Colonic mucosa (tissue), 4 donors: ENCODE measurements around the gene AQP12A. TPM values are rescaled to one million over a fixed set of nuclear protein-coding genes. Genes with fewer than 3 reads are reported as not detected.
A peak's percentile ranks its signal among the peaks of the same experiment; 100 is the strongest.
"Not testable (repeated sequence)": the region's sequence is repeated elsewhere in the genome, so short reads cannot be mapped to it uniquely, and the experiment has no call there.

ENCODE experiments used
- DNase-seq: peaks from one replicate; pipeline ENCODE4 v3.0.0-alpha.2; 2020
- H3K27ac ChIP-seq: fragments of 200-600 bp; one replicate; pipeline ENCODE4 v1.8.0; 2021
- H3K27me3 ChIP-seq: fragments of 200-600 bp; one replicate; pipeline ENCODE4 v1.8.0; 2021
- H3K36me3 ChIP-seq: fragments of 200-600 bp; one replicate; pipeline ENCODE4 v1.8.0; 2021
- H3K4me1 ChIP-seq: fragments of 200-600 bp; one replicate; pipeline ENCODE4 v1.8.0; 2021; ENCODE audit warnings: mild to moderate bottlenecking
- H3K4me3 ChIP-seq: fragments of 200-600 bp; one replicate; pipeline ENCODE4 v1.8.0; 2021
- H3K9ac ChIP-seq, 2 donors: one replicate each; pipeline ENCODE4 v1.7.0; 2013; ENCODE audit warnings: control low read depth in 2 of 2, low read depth in 2 of 2, low read length in 2 of 2
- H3K9me3 ChIP-seq: fragments of 200-600 bp; one replicate; pipeline ENCODE4 v1.8.0; 2021
- intact Hi-C: fragments of 100-400 bp; cut with DNase I; formaldehyde crosslinking; loops from one replicate; pipeline ENCODE4 v1.14.1; 2022
- total RNA-seq, 2 donors: library from RNA; stranded (reverse); fragmentation: NEBNext Ultra II Directional in 1 of 2; extraction: Animal tissue kit (Norgen Biotek cat#: 25700) in 1 of 2; gene quantifications; one replicate each; pipeline ENCODE4 v1.2.1, GENCODE V29; 2021
- TF ChIP-seq, protein P1 (sequence below): fragments of 200-600 bp; IDR thresholded peaks from one replicate; pipeline ENCODE4 v1.8.0; 2022; ENCODE audit warnings: antibody characterized with exemption, mild to moderate bottlenecking
- donor health status: healthy.
- donor health status: DM: no; HTN: no; CAD: no.
- donor health status: DM: no; HTN: no; CAD: no.

The AQP12A gene
- total RNA-seq, 2 donors from 2014 or later: 9.0 to 20.5 TPM

DNA sequence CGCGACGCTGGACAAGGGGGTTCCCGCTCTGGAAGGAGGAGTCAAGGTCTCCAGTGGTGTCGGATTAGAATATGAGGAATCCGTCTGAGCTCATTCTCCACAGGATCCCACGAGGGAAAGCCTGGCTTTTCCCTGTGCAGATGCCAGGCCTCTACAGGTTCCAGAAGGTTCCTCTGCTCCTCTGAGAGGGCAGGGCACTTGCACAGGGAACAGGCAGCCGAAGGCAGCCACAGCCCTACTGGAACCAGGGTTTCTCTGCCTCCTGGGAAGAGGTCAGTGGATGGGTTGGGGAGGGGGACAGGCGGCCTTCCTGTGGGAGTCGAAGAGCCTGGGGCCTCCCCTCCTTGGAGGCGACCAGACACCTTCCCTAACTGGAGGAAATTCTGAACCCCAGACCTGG lies 1.7 kb upstream of the AQP12A start:
- Histone ChIP-seq H3K4me3 (no peak overlapping the region), H3K4me1 (no peaks in the 10 kb centered on the region), H3K27ac (no peak overlapping the region), H3K9me3 (no peaks in the 10 kb centered on the region), H3K27me3 (no peaks in the 10 kb centered on the region), H3K36me3 (no peaks in the 10 kb centered on the region), H3K9ac (peak overlapping the region in 1 of 2 donors; percentile 51)
- no peak for DNase-seq
- intact Hi-C loops: no loop called here
- TF ChIP-seq, protein P1, sequence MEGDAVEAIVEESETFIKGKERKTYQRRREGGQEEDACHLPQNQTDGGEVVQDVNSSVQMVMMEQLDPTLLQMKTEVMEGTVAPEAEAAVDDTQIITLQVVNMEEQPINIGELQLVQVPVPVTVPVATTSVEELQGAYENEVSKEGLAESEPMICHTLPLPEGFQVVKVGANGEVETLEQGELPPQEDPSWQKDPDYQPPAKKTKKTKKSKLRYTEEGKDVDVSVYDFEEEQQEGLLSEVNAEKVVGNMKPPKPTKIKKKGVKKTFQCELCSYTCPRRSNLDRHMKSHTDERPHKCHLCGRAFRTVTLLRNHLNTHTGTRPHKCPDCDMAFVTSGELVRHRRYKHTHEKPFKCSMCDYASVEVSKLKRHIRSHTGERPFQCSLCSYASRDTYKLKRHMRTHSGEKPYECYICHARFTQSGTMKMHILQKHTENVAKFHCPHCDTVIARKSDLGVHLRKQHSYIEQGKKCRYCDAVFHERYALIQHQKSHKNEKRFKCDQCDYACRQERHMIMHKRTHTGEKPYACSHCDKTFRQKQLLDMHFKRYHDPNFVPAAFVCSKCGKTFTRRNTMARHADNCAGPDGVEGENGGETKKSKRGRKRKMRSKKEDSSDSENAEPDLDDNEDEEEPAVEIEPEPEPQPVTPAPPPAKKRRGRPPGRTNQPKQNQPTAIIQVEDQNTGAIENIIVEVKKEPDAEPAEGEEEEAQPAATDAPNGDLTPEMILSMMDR: no peak

- DNase-seq, H3K4me3 ChIP-seq, H3K36me3 ChIP-seq, H3K9me3 ChIP-seq, H3K27me3 ChIP-seq, intact Hi-C loops, H3K4me1 ChIP-seq: not testable (repeated sequence)
- H3K9ac ChIP-seq: peak overlapping the region in 1 of 2 donors; percentile 51
- H3K27ac ChIP-seq: peak overlapping the region; percentile 32
Observed at GRCh38 chr2:240690421-240691074, 1.1 kb upstream of the AQP12A start.

DNA sequence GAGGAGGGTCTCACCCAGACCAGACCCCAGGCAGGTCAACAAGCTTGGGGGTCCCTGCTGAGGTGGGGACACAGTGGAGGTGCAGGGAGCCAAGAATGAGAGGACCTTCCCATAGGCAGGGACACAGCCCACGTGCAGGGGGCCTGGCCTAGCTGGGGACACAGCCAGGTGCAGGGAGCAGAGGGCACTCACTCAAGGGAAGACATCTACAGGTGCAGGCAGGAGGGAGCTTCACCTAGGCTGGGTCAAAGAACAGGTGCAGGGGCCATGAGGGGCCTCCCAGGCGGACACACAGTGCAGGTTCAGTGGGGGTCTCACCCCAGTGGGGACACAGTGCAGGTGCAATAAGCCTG lies 615 bp upstream of the AQP12A start:
- DNase-seq, H3K4me1 ChIP-seq, H3K9me3 ChIP-seq, H3K9ac ChIP-seq, H3K4me3 ChIP-seq, H3K27ac ChIP-seq, intact Hi-C loops, H3K27me3 ChIP-seq, H3K36me3 ChIP-seq: not testable (repeated sequence)

GRCh38 chr2:240692583-240693561 lies 1.2 kb downstream of the AQP12A start:
- H3K4me1 ChIP-seq, H3K4me3 ChIP-seq, H3K9me3 ChIP-seq, H3K27me3 ChIP-seq, H3K36me3 ChIP-seq, intact Hi-C loops, H3K9ac ChIP-seq, H3K27ac ChIP-seq: not testable (repeated sequence)
- peak; percentile 13 for DNase-seq

DNA sequence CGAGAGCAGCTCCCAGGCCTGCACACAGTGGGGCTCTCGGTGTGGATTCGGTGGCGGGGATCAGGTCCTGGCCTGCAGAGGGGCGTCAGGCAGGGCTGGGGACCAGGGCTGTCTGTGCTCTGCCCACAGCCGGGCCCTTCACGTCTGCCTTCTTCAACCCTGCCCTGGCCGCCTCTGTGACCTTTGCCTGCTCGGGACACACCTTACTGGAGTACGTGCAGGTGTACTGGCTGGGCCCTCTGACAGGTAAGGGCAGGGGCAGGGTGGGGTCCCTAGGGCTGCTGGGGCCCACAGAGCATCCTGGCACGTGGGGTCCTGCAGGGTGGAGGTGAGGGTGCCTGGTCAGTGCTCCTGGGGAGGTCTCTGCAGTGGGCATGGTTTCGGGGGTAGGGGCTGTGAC lies 2.6 kb downstream of the AQP12A start:
- not testable (repeated sequence) for H3K4me1 ChIP-seq, H3K9ac ChIP-seq, H3K36me3 ChIP-seq

DNA sequence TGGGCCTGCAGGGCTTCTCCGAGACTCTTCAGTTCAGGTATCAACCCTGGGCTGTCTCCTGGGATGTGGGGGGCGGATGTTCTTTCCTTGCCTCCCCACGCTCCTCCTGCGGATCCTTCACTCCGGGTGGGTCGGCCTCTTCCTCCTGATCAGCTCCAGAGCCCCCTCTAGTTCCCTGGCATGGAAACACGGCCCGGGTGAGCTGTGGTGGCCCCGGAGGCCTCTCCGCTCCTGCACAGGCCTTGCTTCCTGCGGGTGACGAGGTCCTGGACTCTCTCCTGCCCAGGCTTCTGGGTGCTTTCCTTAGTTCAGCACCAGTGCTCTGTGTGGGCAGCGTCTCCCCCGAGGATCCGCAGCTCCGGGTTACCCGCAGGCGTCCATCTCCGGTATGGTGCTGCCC lies 3.9 kb downstream of the AQP12A start:
- H3K4me3 ChIP-seq, H3K27ac ChIP-seq, DNase-seq, H3K27me3 ChIP-seq, H3K9ac ChIP-seq, H3K9me3 ChIP-seq, intact Hi-C loops, H3K36me3 ChIP-seq, H3K4me1 ChIP-seq: not testable (repeated sequence)

More for the DNA sequence above, 2.6 kb downstream of the AQP12A start:
- H3K27ac ChIP-seq, H3K27me3 ChIP-seq, H3K9me3 ChIP-seq, DNase-seq, intact Hi-C loops, H3K4me3 ChIP-seq: not testable (repeated sequence)

DNA sequence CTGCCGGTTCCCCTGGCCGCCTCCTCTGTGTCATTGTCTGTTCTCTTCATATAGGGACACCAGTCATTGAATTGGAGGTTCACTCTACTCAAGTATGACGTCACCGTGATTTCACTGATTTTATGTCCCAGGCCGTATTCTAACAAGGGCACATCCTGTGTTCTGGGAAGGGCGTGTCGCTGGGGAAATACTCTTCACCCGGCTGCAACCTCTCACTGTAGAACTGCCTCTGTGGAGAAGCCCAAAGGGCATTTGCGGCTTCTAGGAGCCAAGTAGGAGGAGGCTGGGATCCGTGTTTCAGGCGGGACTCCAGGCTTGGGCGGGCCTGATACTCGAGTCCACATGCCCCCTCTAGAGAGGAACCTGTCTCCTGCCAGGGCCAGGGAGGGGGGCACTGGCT lies 4.8 kb downstream of the AQP12A start:
- H3K27me3 ChIP-seq, H3K9me3 ChIP-seq, H3K4me1 ChIP-seq, DNase-seq, H3K36me3 ChIP-seq, H3K4me3 ChIP-seq, H3K9ac ChIP-seq, intact Hi-C loops, H3K27ac ChIP-seq: not testable (repeated sequence)

DNA sequence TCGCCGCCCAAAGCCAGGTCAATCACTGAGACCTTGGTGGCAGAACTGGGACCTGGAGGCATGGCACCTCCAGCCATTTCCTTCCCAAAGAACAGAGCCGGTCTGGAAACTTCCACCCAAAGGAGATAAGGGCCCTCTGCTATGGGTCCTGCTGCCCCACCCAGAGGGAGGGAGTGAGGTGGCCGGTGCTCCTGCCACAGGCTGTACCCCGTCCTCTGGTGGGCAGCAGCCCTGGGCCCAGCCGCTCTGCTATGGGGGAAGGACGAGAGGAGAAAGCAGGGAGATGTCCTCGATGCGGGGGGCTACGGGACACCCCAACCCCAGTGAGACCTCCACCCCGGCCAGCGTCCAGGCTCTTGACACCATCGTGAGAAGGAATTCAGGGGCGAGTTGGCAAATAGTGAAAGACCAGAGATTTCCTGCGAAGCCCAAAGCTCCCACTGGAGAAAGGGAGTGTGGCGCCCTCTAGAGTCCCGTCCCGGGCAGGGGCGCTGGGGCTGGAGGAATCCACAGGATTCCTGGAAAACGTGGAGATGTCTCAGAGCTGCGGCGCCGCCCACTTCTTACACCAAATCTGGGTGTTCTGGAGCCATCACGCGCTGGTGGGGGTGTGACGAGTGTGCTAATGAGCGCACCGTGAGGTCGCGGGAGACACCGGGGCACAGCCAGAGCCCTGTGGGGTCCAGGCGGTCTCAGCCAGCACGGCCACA lies 7.3 kb downstream of the AQP12A start:
- H3K4me3 ChIP-seq, DNase-seq, H3K9ac ChIP-seq, intact Hi-C loops, H3K36me3 ChIP-seq, H3K27me3 ChIP-seq, H3K4me1 ChIP-seq, H3K9me3 ChIP-seq, H3K27ac ChIP-seq: not testable (repeated sequence)

DNA sequence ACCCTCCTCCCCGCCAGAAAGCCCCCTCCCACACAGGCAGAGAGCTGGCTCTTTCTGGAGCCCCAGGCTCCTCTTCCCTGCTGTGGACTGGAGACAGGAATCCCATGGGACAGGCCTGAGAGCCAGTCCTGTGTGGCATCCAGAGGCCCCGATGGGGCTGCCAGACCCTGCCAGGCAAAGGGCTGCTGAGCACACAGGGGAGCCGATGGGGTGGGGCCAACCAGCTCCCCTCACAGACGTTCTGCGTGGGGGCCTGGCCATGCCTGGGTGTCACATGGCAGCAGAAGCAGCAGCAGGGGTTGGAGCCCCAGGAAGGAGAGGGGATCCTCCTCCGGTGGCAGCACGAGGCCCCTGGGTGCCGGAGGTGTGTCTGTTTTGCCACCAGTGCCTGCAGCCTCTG lies 8.2 kb downstream of the AQP12A start:
- H3K36me3 ChIP-seq, H3K4me1 ChIP-seq, H3K9me3 ChIP-seq, H3K4me3 ChIP-seq, H3K27me3 ChIP-seq, DNase-seq, intact Hi-C loops, H3K27ac ChIP-seq, H3K9ac ChIP-seq: not testable (repeated sequence)

GRCh38 chr2:240700616-240701015 lies 8.9 kb downstream of the AQP12A start:
- not testable (repeated sequence) for H3K4me3 ChIP-seq, H3K27me3 ChIP-seq

More at GRCh38 chr2:240700616-240701015, 8.9 kb downstream of the AQP12A start:
- H3K9me3 ChIP-seq, H3K9ac ChIP-seq, DNase-seq, H3K4me1 ChIP-seq, H3K36me3 ChIP-seq, H3K27ac ChIP-seq, intact Hi-C loops: not testable (repeated sequence)
